ENCODE data around the gene ABHD17B.

ABHD17B gene

GRCh38 chr9:71890042-71890679 is 20.8 kb downstream of the ABHD17B start:
- DNase-seq (ENCODE audit: low read depth): no peak
- TF ChIP-seq MAX (IDR thresholded peaks at IDR 0.05; ENCODE audit: low read depth, low read length) (no peak), CTCF (IDR thresholded peaks at IDR 0.05; ENCODE audit: low read depth, low read length) (no peak), POLR2A (IDR thresholded peaks at IDR 0.05; ENCODE audit: extremely low read depth, insufficient read length) (no peak), MYC (IDR thresholded peaks at IDR 0.05; ENCODE audit: low read depth, low read length) (no peak)
- no peak overlapping the region for H3K4me3 ChIP-seq (ENCODE audit: low read depth, low read length)

GRCh38 chr9:71887362-71887761 is 23.6 kb downstream of the ABHD17B start:
- DNase-seq (ENCODE audit: low read depth): no peak
- TF ChIP-seq CTCF (IDR thresholded peaks at IDR 0.05; ENCODE audit: low read depth, low read length): no peak
- TF ChIP-seq MYC (IDR thresholded peaks at IDR 0.05; ENCODE audit: low read depth, low read length): no peak
- no peak for TF ChIP-seq POLR2A (IDR thresholded peaks at IDR 0.05; ENCODE audit: extremely low read depth, insufficient read length)
- TF ChIP-seq MAX (IDR thresholded peaks at IDR 0.05; ENCODE audit: low read depth, low read length): no peak
- H3K4me3 ChIP-seq (ENCODE audit: low read depth, low read length): no peak overlapping the region

- DNase-seq (ENCODE audit: low read depth): no peak
- TF ChIP-seq POLR2A (IDR thresholded peaks at IDR 0.05; ENCODE audit: extremely low read depth, insufficient read length) (no peak), MYC (IDR thresholded peaks at IDR 0.05; ENCODE audit: low read depth, low read length) (no peak), MAX (IDR thresholded peaks at IDR 0.05; ENCODE audit: low read depth, low read length) (no peak), CTCF (IDR thresholded peaks at IDR 0.05; ENCODE audit: low read depth, low read length) (no peak)
- H3K4me3 ChIP-seq (ENCODE audit: low read depth, low read length): no peak overlapping the region
These were observed 24.5 kb downstream of the ABHD17B start for GRCh38 chr9:71886541-71886940.

GRCh38 chr9:71886015-71886414 is 25.0 kb downstream of the ABHD17B start:
- DNase-seq (ENCODE audit: low read depth): no peak
- H3K4me3 ChIP-seq (ENCODE audit: low read depth, low read length): no peak overlapping the region
- no peak for TF ChIP-seq MAX (IDR thresholded peaks at IDR 0.05; ENCODE audit: low read depth, low read length)
- TF ChIP-seq CTCF (IDR thresholded peaks at IDR 0.05; ENCODE audit: low read depth, low read length): no peak
- no peak for TF ChIP-seq MYC (IDR thresholded peaks at IDR 0.05; ENCODE audit: low read depth, low read length)
- no peak for TF ChIP-seq POLR2A (IDR thresholded peaks at IDR 0.05; ENCODE audit: extremely low read depth, insufficient read length)

GRCh38 chr9:71885467-71885866 is 25.5 kb downstream of the ABHD17B start:
- no peak for TF ChIP-seq POLR2A (IDR thresholded peaks at IDR 0.05; ENCODE audit: extremely low read depth, insufficient read length)
- TF ChIP-seq MYC (IDR thresholded peaks at IDR 0.05; ENCODE audit: low read depth, low read length): no peak
- no peak for TF ChIP-seq MAX (IDR thresholded peaks at IDR 0.05; ENCODE audit: low read depth, low read length)
- no peak for TF ChIP-seq CTCF (IDR thresholded peaks at IDR 0.05; ENCODE audit: low read depth, low read length)
- no peak overlapping the region for H3K4me3 ChIP-seq (ENCODE audit: low read depth, low read length)
- DNase-seq (ENCODE audit: low read depth): no peak

Measured in NB4 (cell line).